ENCODE measurements around the gene C1orf53. TPM values are rescaled to one million over a fixed set of nuclear protein-coding genes. Genes with fewer than 3 reads are reported as not detected.

The C1orf53 gene
- total RNA-seq, 1 donor from 2014 or later, result 1.4 TPM

DNA sequence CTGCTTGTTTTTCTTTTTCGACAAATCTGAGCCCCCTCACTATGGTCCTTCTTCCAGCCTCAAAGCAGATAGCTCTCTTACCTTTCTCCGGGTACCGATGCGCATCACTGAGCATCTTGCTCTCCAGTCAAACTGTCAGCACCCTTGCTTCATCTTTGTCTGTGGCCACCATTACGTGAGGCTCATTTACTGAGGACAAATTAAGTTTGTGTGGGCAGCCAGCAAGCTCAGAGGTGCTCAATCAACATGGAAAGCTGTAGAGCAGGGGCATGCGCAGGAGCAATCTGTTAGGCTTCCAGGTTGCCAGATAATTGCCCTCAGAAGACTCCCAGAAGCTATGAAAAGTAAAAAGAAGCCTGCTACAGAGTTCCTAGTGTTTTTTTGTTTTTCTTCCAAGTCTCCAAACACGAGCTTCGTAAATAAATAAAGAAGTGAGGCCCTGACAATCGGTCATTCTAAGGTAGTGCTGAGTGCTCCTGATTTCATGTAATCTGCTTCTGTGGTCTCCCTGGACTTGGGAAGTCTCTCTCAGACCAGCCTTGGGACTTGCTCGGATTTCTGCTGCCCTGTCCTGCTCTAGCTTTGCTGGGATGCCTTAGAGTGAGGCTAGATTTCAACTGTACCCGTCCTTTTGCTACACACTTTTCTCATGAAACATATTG lies 1.8 kb downstream of the C1orf53 start:
- no peak overlapping the region for H3K27ac Mint-ChIP-seq
- no peak for TF ChIP-seq EZH2phosphoT487 (IDR thresholded peaks at IDR 0.05)
- no peak for TF ChIP-seq EZH2 (IDR thresholded peaks at IDR 0.05)
- no peak for TF ChIP-seq CTCF (IDR thresholded peaks at IDR 0.05)

DNA sequence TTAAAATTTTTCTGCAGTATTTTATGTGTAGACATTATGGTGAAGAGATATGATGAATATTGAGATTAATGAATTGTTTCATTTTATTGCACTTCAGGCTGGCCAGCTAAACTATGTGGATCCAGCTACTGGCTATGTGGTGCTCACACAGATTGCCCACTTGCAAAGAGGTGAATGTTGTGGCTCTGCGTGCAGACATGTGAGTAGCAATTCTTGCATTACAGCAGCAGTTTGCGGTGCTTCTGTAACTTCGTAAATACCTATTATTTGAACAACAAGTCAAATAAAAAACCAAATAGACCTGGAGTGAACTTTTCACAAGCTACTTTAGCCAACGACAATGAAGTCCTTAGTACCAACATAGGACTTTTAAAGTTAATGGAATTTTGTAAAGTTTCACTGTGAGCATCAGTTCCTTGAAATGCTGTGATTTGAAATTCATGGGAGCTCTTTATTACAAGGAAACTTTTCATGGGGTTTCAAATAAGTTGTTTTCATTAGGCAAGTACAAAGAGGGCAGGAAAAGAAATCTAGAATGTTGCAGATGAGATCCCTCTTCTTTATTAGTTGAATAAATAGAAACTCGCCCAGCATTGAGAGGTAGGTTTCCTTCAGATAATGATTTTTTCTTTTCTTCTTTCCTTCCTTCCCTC lies 3.4 kb downstream of the C1orf53 start:
- H3K4me3 ChIP-seq, result no peak overlapping the region
- Mint-ChIP-seq H3K27me3 (ENCODE audit: insufficient read depth, low read depth) (peaks cover 77% of the 10 kb centered on the region), H3K36me3 (no peaks in the 10 kb centered on the region)

More for the DNA sequence above, 1.8 kb downstream of the C1orf53 start:
- Mint-ChIP-seq H3K36me3 (no peaks in the 10 kb centered on the region), H3K27me3 (ENCODE audit: insufficient read depth, low read depth) (peaks cover 65% of the 10 kb centered on the region), H3K4me3 (peak overlapping the region; percentile 34), H3K9me3 (no peaks in the 10 kb centered on the region), H3K4me1 (peaks cover 25% of the 10 kb centered on the region)
- H3F3A ChIP-seq (ENCODE audit: low read depth), result peaks cover 49% of the 10 kb centered on the region
- H4K20me1 ChIP-seq (ENCODE audit: low read depth), result peaks cover 45% of the 10 kb centered on the region
- H3K4me1 ChIP-seq, result peaks cover 22% of the 10 kb centered on the region
- peak overlapping the region; percentile 22 for H3K4me2 ChIP-seq
- no peak overlapping the region for H2AFZ ChIP-seq (replicated peaks)
- H3K9me3 ChIP-seq (ENCODE audit: low read depth), result no peaks in the 10 kb centered on the region
- no peaks in the 10 kb centered on the region for H3K79me2 ChIP-seq (ENCODE audit: low read depth)
- peaks cover 64% of the 10 kb centered on the region for H3K27me3 ChIP-seq
- H3K4me3 ChIP-seq, result no peak overlapping the region
- peak; percentile 31 for DNase-seq (ENCODE audit: low spot score)
- no peak overlapping the region for H3K27ac ChIP-seq
- no peak overlapping the region for H3K9ac ChIP-seq
- H3K36me3 ChIP-seq, result no peaks in the 10 kb centered on the region

DNA sequence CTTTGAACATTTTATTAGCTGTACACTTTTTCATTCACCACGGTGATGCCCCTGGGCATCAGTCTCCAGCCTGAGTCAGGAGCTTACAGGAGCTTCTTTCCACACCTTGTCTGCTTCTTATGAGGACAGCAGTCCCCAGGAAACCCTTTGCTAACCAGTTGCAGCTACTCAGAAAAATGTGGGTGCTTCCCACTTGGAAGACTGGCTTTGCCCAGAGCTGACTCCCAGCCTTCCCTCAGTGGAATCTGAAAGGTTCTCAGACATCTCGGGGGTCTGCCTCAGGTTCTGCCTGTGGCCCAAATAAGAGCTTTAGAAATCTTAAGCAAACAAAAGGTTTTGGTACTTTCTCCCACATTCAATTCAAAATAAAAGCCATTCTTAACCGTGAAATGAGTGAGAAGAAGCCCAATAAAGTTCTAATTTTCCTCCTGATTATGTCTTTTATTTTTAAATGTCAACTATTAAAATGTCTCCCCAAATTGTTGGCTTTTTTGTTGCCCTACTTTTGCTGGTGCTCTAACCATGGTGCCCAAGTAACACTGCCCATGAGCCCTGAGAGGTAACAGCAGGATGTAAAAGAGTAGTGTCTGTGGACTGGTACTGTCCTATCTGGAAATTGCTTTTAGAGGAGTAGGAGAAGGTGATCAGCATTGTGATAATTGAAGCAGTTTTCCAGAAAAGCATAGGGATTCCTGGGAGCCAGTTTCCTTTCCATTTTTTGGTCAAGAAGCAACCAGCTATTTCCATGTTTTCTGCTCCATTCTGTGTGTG lies 5.6 kb downstream of the C1orf53 start:
- Histone ChIP-seq H3K4me3 (no peak overlapping the region), H3K79me2 (ENCODE audit: low read depth) (no peaks in the 10 kb centered on the region), H3K9ac (no peak overlapping the region), H3K4me2 (no peak overlapping the region), H3K36me3 (no peaks in the 10 kb centered on the region), H3K27ac (no peak overlapping the region), H3F3A (ENCODE audit: low read depth) (peaks cover 44% of the 10 kb centered on the region), H3K9me3 (ENCODE audit: low read depth) (no peaks in the 10 kb centered on the region), H3K4me1 (peaks cover 36% of the 10 kb centered on the region), H3K27me3 (peaks cover 100% of the 10 kb centered on the region), H4K20me1 (ENCODE audit: low read depth) (peaks cover 69% of the 10 kb centered on the region), H2AFZ (replicated peaks) (no peak overlapping the region)
- Mint-ChIP-seq H3K4me1 (peaks cover 38% of the 10 kb centered on the region), H3K27ac (no peak overlapping the region), H3K27me3 (ENCODE audit: insufficient read depth, low read depth) (peaks cover 94% of the 10 kb centered on the region), H3K36me3 (no peaks in the 10 kb centered on the region), H3K9me3 (no peaks in the 10 kb centered on the region), H3K4me3 (no peak overlapping the region)
- no peak for TF ChIP-seq EZH2 (IDR thresholded peaks at IDR 0.05)
- TF ChIP-seq EZH2phosphoT487 (IDR thresholded peaks at IDR 0.05), result peak; percentile 60
- no peak for DNase-seq (ENCODE audit: low spot score)

More for the DNA sequence above, 3.4 kb downstream of the C1orf53 start:
- H3K4me3 Mint-ChIP-seq, result no peak overlapping the region
- TF ChIP-seq EZH2 (IDR thresholded peaks at IDR 0.05), result peak; percentile 60
- TF ChIP-seq CTCF (IDR thresholded peaks at IDR 0.05), result no peak
- H3K4me2 ChIP-seq, result no peak overlapping the region
- H3K9me3 ChIP-seq (ENCODE audit: low read depth), result no peaks in the 10 kb centered on the region
- H3K36me3 ChIP-seq, result no peaks in the 10 kb centered on the region
- H3K9ac ChIP-seq, result no peak overlapping the region
- no peak for DNase-seq (ENCODE audit: low spot score)
- peaks cover 55% of the 10 kb centered on the region for H3F3A ChIP-seq (ENCODE audit: low read depth)
- H2AFZ ChIP-seq (replicated peaks), result no peak overlapping the region
- H3K79me2 ChIP-seq (ENCODE audit: low read depth), result no peaks in the 10 kb centered on the region
- H3K9me3 Mint-ChIP-seq, result no peaks in the 10 kb centered on the region
- peaks cover 58% of the 10 kb centered on the region for H4K20me1 ChIP-seq (ENCODE audit: low read depth)
- H3K27ac Mint-ChIP-seq, result no peak overlapping the region
- H3K27ac ChIP-seq, result no peak overlapping the region
- peaks cover 32% of the 10 kb centered on the region for H3K4me1 Mint-ChIP-seq
- H3K27me3 ChIP-seq, result peaks cover 80% of the 10 kb centered on the region
- H3K4me1 ChIP-seq, result peaks cover 26% of the 10 kb centered on the region
